NCI-H460 (cell line): ENCODE results near the gene KIAA0513. TPM values are rescaled to one million over a fixed set of nuclear protein-coding genes. Genes with fewer than 3 reads are reported as not detected.

ENCODE experiments used
- DNase-seq: peaks from one replicate; pipeline ENCODE4 v3.0.0-alpha.2; 2016; ENCODE audit warnings: low read depth; ENCODE audit errors: extremely low read depth
- total RNA-seq: library from RNA; depleted of rRNA; stranded (reverse); fragments of >200 nt; shearing (Covaris generic); gene quantifications from 2 replicates; pipeline ENCODE4 v1.2.3, GENCODE V29; 2014

The KIAA0513 gene
- total RNA-seq, 1 experiment from 2014 or later = 2.0 TPM

DNA sequence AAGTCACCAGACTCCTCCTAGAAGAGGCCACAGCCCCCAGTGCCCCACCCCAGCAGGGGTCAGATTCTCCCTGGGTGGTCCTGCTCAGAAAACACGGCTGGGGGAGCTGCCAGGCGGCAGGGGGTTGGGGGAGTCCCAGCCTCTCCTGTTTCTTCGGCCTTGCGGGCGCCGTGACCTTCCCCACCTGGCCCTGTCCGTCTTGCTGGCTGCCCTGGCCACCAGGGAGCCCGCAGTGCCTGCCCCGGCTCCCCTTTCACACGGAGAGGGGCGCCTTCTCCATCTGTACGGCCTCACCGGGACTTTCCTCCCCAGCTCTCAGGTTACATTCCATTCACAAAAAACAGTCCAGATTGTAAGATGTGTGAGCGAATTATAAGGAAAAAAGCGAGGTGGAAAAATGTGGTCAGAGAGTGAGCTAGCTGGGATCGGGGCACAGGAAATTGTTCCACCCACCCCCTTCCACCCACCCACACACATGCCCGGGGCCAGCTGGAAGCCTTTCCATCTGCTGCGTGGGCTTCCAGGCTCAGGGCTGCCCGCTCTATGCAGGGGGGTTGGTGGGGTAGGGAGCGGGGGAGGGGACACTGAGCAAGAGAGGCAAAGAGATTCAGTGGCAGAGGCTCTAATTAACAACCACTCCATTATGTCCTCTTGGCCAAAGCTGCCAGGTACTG is 99.2 kb downstream of the KIAA0513 start:
- no peak for DNase-seq

DNA sequence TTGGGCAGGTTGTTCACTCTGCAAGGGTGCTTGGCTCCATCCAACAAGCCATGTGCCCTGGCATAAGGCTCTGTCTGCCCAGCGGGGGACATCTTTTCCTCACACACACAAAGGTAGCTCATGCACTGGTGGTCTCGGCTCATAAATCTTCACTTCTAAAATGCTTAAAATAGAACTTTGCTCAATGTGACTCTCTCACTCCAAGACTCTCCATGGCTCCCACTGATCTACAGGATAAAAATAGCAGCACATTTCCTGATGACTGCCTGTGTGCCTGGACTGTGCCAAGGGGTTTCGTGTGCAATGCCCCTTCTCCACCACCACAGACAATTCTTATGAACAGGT is 99.8 kb downstream of the KIAA0513 start:
- no peak for DNase-seq

DNA sequence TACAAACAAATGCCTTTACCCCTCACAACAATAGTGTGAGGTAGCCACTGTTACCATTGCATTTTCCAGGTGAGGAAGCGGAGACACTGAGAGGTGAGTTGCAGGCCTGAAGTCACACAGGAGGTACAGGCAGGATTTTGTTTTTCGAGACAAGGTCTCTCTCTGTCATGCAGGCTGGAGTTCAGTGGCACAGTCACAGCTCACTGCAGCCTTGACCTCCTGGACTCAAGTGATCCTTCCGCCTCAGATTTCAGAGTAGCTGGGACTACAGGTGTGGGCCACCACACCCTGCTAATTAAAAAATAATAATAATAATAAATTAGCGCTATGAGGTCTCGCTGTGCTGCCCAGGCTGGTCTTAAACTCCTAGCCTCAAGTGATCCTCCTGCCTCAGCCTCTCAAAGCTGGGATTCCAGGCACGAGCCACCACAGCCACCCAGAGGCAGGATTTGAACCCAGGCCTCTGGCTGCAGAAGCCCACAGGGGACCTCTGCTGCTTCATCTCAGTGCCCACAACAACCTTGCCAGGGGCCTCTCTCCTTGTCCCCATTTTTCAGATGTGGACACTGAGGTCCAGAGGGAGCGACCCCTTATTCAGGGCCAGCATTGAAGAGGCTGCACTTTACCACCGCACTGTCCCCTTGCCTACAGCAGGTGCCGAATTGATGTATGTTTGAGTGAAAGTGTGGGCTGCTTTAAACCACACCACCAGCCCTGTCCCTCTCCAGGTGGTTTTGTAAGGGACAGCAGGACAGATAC is 100.7 kb downstream of the KIAA0513 start:
- DNase-seq = no peak

DNA sequence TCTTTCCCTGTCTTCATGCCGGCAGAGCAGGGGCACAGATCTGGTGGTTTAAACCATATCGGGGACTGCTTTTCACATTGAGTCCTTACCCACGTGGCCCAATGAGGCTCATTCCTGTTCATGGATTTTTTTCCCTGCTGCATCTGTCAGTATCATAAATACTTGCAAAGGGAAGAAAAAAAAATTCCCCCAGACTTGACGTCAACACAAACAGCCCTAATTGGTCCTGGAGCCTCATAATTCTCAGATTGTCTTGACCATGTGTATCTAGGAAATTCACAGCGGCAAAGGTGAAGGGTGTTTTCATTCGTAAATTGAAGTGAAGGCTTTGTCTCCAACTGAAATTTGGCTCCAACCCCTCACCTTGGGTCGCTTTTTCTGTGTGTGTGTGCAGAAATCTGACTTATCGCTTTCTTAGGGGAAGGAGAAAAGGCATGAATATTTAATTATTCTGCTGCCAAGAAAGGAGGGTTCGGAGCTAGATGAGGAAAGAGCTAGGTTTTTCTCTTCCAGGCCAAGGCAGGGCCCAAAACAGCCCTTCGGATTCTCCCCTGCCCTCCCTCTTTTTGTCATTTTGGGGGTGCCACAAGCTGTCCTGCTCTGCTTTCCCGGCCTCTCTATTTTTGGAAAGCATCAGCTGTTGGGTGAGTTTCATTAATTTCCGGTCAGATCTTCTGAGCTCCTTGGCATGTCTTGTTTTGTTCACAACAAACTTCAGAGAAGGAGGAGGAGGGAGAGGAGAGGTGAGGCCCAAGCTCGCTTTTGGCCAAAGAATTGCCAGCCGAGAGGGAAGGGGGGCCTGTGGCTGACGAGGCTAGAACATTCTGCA is 102.5 kb downstream of the KIAA0513 start:
- DNase-seq = no peak

DNA sequence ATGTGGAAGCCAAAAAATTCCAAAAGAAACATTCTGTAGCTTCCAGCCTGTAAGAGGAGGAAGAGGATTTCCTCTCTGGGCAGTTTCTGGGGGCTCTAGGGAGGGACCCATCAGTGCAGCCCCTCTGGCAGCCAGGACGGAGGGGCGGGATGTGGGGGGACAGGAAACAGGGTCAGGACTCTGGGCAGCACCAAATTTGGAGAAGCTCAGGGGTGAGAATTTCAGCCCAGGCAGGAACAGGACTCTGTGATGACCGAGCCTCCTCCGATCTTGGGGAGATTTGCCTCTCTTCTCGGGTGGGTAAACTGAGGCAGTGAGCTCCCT is 103.1 kb downstream of the KIAA0513 start:
- no peak for DNase-seq

DNA sequence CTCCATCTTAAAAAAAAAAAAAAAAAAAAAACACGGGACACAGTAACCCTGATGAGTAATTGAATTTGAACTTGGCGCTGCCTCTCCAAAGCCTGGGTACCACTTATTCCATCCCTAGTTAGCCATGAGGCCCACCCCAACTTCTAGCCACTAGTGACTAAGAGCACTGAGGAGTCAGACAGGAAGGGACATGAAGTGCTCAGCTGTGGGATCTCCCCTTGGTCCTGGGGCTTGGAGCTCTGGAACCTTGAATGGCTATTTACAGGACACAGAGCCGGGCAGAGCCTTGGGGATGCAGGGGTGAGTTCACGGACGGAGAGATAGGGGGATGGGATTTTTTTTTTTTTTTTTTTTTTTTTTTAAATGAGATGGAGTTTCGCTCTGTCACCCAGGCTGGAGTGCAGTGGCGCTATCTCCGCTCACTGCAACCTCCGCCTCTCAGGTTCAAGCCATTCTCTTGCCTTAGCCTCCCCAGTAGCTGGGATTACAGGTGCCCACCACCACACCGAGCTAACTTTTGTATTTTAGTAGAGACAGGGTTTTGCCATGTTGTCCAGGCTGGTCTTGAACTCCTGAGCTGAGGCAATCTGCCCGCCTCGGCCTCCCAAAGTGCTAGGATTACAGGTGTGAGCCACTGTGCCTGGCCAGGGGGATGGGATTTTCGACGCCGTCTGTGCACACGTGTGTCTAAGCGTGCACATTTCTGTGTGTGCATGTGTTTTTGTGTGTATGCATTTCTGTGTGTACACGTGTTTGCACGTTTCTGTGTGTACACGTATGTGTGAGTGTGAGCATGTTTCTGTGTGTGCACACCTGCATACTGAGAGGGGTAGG is 105.1 kb downstream of the KIAA0513 start:
- no peak for DNase-seq

DNA sequence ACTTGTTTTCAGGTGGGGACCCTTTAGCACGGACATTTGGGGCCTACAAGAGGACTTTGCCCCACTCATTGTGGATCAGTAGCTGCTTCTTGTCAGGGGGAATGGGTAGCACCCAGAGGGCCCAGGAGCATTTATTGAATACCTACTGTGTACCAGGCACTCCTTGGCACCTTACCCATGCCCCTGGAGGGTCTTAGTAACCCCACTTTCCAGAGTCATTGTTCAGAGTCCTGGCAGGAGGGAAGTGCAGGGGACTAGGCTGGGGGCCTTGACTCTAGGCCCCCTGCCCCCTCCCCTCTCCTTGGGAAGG is 105.7 kb downstream of the KIAA0513 start:
- no peak for DNase-seq

DNA sequence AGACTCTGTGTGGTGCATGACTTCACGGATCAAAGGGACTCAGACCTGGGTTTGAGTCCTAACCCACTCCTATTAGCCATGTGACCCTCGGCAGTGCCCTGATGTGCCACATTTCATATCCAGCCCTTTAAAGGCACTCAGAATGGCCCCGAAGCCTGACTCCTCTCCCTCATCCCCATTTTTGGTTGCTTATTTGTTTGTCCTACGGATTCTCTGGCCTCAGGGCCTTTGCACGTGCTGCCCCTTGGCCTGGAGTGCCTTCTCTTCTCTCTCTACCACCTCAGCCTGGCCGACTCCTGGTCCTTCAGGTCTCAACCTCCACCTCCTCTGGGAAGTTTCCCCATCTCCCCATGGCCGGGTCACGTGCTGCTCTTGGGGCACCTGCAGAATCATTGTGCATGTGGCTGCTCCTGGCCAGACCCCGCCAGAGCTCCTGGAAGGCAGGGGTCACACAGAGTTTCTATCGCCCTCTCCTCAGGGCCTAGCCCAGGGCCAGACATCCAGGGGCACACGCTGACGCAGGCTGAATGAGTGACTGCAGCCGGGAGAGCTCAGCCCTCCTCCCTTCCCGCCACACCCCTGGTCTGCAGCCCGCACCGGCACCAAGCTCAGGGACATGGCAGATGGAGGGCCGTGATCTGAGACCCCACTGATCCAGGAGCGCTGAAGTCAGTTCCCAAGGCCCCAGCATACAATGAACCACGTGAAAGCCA is 106.6 kb downstream of the KIAA0513 start:
- DNase-seq = no peak

DNA sequence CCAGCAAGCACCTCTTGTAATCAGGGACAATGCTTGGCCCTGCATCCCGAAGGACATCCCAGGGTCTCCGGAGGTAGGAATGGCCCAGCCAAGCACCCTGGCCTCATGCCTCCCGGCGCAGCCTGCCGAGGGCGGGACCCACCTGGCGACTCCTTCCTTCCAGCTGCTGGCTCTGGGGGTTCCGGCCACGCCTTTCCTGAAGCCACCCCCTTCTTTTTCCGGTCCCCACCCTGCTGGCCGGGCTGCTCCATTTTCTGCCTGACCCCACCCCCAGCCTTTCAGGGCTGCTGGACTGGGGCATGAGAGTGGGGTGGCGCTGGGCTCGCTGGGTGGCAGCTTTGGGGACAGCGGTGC is 107.2 kb downstream of the KIAA0513 start:
- DNase-seq = no peak

DNA sequence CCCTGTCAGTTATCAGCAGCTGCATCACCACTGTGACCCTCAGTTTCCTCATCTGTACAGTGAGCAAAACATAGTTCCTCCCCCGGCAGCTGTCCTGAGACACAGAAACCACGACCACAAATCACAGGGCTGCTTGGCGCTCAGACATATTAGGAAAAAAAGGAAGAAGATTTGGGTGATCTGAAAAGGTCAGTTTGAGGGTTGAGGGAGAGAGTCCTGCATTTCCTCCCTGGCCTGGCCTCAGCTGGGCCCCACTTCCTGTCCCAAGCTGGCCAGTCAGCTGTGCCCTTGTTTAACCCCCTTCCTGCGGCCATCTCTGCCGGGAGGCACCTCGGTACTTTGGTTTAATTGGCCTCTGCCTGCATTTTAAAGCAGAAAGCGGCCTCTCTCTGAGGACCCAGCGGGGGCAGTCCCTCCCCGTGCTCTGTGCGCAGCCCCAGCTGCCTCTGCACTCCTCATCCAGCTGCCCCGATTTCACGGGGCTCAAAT is 108.7 kb downstream of the KIAA0513 start:
- no peak for DNase-seq

DNA sequence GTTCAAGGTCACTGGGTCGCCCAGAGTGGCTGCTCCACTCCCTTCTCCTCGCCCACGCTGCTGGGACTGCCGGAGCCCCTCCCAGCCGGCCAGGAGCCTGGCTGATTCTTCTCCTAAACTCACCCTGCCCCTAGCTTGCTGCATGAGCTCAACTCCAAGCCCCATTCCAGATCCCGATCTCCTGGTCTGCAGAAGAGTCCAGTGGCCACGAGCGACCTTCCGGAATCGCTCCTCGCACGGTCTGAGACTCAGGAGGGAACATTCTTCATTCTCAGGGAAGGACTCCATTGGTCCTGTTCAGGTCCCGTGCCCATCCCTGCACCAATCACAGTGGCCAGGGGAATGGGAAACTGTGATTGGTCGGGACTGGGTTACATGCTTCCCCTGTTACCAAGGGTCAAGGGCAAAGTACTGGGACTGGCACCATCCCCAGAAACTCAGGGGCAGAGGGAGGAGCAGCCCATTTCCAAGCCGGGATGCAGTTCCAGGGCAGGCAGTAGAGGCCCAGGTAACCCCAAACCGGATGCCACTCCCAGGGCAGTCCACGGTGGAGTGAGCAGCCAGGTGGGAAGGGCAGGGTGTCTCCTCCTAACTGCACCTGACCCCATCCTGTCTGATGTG is 109.2 kb downstream of the KIAA0513 start:
- DNase-seq = no peak

DNA sequence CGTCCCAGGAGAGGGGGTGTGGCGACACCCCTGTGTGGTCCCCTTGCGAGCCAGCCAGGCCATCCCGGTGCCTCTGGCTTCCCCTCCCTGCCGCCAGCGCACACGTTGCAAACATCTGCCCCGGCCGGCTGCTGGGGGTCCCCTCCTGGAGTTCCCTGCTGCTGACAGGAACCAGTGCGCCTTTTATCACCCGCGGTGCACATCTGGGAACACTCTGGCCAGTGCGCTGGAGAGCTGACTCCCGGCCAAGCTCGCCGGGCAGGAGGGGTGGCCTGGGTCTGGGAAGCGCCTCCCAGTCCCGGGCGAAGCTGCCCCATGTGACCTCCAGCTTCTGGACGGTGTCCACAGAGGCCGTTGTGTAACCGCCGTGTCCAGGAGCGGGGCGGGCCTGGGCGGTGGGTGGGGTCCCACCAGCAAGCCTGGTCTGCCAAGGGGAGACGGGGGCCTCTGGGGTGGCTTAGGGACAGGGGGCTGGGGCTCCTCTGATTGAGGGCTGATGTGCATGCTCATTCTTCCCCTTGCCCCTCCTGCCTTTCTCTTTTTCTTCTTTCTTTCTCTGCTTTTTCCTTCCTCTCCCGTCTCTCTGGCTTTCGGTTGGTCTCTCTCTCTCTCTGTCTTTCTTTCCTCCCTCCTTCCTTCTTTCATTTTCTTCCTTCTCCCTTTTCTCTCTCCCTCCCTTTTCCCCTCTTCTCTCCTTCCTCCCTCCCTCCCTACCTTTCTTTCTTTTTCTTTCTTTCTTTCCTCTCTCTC is 109.9 kb downstream of the KIAA0513 start:
- peak; percentile 56 for DNase-seq

DNA sequence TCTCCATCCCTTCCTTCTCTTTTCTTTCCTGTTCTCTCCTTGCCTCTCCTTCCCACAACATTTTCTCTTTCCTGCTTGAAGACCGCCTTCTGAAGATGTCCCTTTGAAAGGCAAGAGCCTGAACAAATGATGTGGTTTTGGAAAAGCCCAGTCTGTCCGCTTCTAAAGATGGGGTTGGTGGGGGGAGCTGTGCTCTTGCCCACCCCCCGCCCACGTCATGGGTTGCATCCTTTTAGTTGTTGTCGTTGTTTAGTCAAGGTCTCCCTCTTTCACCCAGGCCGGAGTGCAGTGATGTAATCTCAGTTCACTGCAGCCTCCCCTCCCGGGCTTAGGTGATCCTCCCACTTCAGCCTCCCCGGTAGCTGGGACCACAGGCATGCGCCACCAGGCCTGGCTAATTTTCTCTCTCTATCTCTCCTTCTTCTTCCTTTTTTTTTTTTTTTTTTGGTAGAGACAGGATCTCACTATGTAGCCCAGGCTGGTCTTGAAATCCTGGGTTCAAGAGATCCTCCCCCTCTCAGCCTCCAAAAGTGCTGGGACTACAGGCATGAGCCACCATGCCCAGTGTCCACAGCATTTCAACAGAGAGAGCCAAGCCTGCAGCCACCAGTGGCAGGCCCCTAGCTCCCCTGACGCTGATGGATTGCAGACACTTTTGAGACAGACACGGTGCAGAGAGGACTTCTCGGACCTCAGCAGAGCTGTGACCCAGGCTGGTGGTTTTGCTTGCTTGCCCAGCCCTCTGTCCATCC is 110.7 kb downstream of the KIAA0513 start:
- DNase-seq = no peak

DNA sequence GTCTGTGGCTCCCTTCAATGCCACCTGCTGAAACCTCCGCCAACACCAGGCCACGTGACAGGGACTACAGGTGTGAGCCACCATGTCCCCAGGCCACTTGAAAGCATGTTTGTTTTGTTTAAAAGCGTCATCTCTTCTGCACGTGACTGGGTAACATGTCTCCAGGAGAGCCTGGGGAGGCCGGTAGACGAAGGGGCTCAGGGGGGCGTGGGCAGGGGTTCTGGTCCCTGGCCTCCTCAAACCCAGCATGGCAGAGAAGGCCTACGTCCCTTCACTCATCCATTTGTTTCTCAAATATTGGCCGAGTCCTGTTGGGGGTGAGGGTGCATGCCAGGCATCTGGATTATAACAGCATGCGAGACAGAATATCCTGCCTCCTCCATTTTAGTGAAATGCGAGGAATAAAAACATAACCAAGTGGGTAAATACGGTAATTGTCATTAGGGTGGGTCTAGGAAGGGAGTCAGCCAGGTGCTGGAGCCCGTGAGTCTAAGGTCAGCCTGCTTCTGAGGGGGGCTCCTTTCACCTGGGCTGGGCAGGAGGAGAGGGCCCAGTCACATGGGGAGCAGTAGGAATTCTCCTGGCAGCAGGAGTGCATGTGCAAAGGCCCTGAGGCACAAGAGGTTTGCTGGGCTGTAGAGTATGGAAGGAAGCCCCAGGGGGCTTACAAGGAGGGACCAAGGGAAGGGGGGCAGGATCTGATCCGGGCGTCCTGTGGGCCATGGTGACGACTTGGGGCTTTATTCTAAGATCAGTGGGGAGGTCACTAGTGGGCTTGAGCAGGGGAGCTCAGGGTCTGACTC is 111.4 kb downstream of the KIAA0513 start:
- no peak for DNase-seq

DNA sequence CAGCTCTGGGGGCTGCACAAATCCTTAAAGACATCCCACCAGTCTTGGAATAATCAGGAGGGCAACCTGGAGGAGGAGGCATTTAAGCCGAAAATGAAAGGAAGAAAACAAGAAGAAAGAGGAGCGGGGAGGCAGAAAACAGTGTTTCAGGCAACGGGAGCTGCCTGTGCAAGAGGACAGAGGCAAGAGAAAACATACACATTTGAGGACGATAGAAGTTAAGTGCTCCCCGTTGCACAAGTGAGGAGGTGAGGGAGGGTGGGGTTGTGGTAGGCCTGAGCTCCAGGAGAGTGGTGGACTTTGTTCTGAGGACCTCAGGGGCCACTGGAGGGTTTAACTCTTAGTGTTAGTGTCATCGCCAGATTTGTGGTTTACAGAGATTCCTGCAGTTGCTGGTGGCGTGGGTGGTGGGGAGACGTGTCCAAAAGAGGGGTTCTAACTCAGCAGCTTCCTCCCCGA is 112.3 kb downstream of the KIAA0513 start:
- no peak for DNase-seq

DNA sequence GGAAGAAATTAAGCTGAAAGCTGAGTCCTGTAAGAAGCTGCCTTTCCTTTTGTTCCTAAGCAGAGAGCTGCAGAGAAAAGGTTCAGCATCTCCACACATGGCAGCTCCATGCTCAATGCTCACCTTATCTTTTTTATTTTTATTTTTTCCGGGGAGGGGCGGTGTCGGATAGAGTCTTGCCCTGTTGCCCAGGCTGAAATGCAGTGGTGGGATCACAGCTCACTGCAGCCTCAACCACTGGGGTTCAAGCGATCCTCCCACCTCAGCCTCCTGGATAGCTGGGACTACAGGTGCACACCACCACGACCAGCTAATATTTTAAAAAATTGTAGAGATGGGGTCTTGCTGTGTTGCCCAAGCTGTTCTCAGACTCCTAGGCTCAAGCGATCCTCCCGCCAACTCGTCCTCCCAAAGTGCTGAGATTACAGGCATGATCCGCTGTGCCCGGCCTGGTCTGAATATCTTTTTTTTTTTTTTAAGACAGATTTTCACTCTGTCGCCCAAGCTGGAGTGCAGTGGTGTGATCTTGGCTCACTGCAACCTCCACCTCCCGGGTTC is 112.9 kb downstream of the KIAA0513 start:
- no peak for DNase-seq

DNA sequence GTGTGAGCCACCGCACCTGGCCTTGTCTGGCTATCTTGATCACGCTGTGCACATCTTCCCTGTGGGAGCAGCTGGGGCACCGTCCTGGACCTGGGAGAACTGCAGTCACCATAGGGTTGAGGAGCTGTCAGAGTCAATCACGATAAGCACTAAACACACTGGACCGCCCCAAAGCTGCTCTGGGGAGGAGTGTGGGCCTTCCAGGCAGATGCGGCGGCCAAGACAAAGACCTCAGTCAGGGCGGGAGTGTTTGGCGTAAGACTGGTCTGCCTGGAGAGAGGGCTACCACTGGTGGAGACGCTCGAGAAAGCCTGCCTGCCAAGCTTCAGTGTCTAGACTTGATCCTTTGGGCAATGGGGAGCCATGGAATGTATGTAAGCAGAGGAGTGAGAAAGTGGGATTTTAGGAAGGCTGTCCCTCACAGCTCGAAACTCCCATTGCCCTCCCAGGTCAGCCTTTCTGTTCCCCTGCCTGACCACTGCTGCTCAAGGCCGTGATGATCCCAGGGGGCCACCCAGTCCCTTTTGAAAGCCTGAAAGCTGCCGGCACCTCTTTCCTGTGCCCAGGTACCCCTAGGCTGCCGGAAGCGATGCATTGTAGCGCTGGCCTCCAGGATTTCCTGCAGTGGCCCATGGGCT is 114.0 kb downstream of the KIAA0513 start:
- DNase-seq = no peak
